ENCODE measurements around the gene CLEC20A.

Gene CLEC20A

GRCh38 chr1:178501705-178502329 lies 5.1 kb upstream of the CLEC20A start:
- ChIA-PET POLR2A (no interaction called here), CTCF (interaction anchor here (0.5 to 9.0 kb wide), 56 partner anchors 14 to 555 kb away, joined by 3 to 205 read pairs (median 4); partner anchors contain the start of gene TEX35)
- TF ChIP-seq CTCF (IDR thresholded peaks at IDR 0.05; ENCODE audit: insufficient read depth, low read length, missing control alignments), result peak; percentile 90
- H3K4me3 ChIP-seq (ENCODE audit: low read depth, low read length), result no peak overlapping the region
- DNase-seq (ENCODE audit: low read depth, low spot score), result no peak

GRCh38 chr1:178500936-178501554 lies 4.3 kb upstream of the CLEC20A start:
- no peak for TF ChIP-seq CTCF (IDR thresholded peaks at IDR 0.05; ENCODE audit: insufficient read depth, low read length, missing control alignments)
- no peak overlapping the region for H3K4me3 ChIP-seq (ENCODE audit: low read depth, low read length)
- ChIA-PET POLR2A (no interaction called here), CTCF (interaction anchor here (0.7 to 9.0 kb wide), 40 partner anchors 13 to 555 kb away, joined by 3 to 205 read pairs (median 6); partner anchors contain the start of gene TEX35)
- DNase-seq (ENCODE audit: low read depth, low spot score), result no peak

- CTCF ChIA-PET, result interaction anchor here (1.1 to 9.0 kb wide), 23 partner anchors 12 to 555 kb away, joined by 3 to 205 read pairs (median 10); partner anchors contain the start of gene TEX35
- POLR2A ChIA-PET, result no interaction called here
- no peak overlapping the region for H3K4me3 ChIP-seq (ENCODE audit: low read depth, low read length)
- no peak for DNase-seq (ENCODE audit: low read depth, low spot score)
- TF ChIP-seq CTCF (IDR thresholded peaks at IDR 0.05; ENCODE audit: insufficient read depth, low read length, missing control alignments), result peak; percentile 31
Measured at GRCh38 chr1:178500091-178500770, 3.5 kb upstream of the CLEC20A start.

- TF ChIP-seq CTCF (IDR thresholded peaks at IDR 0.05; ENCODE audit: insufficient read depth, low read length, missing control alignments), result no peak
- H3K4me3 ChIP-seq (ENCODE audit: low read depth, low read length), result no peak overlapping the region
- ChIA-PET POLR2A (no interaction called here), CTCF (interaction anchor here (1.2 to 9.0 kb wide), 12 partner anchors 11 to 505 kb away, joined by 3 to 205 read pairs (median 50); partner anchors contain the start of gene TEX35)
- DNase-seq (ENCODE audit: low read depth, low spot score), result no peak
Measured at GRCh38 chr1:178498896-178499675, 2.3 kb upstream of the CLEC20A start.

- H3K4me3 ChIP-seq (ENCODE audit: low read depth, low read length), result no peak overlapping the region
- CTCF ChIA-PET, result interaction anchor here (1.2 to 9.0 kb wide), 6 partner anchors 10 to 506 kb away, joined by 4 to 205 read pairs (median 98); partner anchors contain the start of gene TEX35
- POLR2A ChIA-PET, result no interaction called here
- DNase-seq (ENCODE audit: low read depth, low spot score), result no peak
- no peak for TF ChIP-seq CTCF (IDR thresholded peaks at IDR 0.05; ENCODE audit: insufficient read depth, low read length, missing control alignments)
Measured at GRCh38 chr1:178497903-178498478, 1.2 kb upstream of the CLEC20A start.
